PFSK-1 (cell line): ENCODE measurements around the gene ADAMTS20.

ENCODE experiments used
- POLR2AphosphoS5 ChIP-seq: IDR thresholded peaks from 2 replicates; pipeline ENCODE4 v1.6.1; 2012; ENCODE audit warnings: low read depth, mild to moderate bottlenecking, control low read depth, low read length, moderate library complexity
- REST ChIP-seq, 2 experiments: IDR thresholded peaks; 2 replicates each; pipeline versions ENCODE4 v1.6.1 to v1.8.0; 2011 to 2012; ENCODE audit warnings: low read depth in 2 of 2, low read length in 2 of 2, control low read depth in 1 of 2, inconsistent platforms in 1 of 2, mild to moderate bottlenecking in 1 of 2, moderate library complexity in 1 of 2; ENCODE audit not compliant: insufficient read depth in 1 of 2

- no peak for TF ChIP-seq POLR2AphosphoS5
- TF ChIP-seq REST (IDR thresholded peaks at IDR 0.05; ENCODE audit: insufficient read depth in 1 of 2, low read depth in 2 of 2, low read length in 2 of 2), result no peak
Measured at GRCh38 chr12:43453761-43454160, 98.2 kb downstream of the ADAMTS20 start.
